HG03457 (cell line): Measurements from ENCODE around the gene TBC1D8.

ENCODE experiments used
- ATAC-seq: cut with Tn5 transposase; IDR thresholded peaks from one replicate; pipeline ENCODE4 v1.9.1; 2021; ENCODE audit warnings: moderate number of reproducible peaks; ENCODE audit not compliant: unreplicated experiment

Gene TBC1D8

DNA sequence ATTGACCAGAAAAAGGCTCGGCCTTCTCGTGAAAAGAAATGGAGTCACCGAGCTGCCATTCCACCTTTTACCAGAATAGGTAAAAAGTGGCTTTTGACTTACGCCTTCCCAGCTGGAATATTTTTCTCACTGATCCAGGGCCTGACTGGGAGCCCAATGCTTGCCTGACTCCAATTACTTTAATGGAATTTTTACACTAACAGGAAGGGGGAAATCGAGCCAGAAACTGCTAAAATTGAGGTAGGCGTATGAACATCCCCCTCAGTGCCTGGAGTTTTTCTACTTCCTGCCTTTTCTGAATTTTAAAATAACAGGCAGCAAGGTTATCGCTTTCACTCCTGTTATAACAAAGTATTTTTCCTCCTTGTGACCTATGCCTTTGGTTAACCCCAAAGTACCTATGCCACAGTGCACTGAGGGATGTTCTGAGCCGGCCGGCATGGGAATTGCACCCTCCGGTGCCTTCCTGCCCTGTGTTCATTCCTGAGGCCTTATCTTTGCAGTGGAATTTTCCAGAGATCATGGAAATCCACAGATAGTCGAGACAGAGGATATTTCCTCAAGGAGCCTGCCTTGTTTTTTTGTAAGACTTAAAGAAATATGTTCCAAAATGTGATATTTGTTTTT, 167.4 kb downstream of the TBC1D8 start:
- no peak for ATAC-seq

DNA sequence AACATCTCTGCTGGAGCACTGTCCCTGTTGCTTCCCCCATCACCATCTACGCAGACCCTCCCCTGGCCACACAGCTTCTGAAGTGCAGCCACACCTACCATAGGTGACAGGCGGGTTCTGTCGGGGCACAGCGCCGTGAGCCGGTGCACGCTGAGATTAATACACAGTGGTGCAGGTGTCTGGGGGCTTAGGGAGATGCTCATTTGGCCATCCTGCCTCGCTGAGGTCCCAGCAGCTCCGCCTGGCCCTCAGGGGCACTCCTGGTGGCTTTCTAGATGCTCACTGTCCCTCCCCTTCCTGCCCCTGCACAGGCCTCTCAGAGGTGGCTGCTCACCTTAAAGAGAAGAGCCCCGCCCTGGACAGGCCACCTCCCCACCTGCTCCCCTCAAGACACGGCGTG, 168.0 kb downstream of the TBC1D8 start:
- ATAC-seq = no peak

DNA sequence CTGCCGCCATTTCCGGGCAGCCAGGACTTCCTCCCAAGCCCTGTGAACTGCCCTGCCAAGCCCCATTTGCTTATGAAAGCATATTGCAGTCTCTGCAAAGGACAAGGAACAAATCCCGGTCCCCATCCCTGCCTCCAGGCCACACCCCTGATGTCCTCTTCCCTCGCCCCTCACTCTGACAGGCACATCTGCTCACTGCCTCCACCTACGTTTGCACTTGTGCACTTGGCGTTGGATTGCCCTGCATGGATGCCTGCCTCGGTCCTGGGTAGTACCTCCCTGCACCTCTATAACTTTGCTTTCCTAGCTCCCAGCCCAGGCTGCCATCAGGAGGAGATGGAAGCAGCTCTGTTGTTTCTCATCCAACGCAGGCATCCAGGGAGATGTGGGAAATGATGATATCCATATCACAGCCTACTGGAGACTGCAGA, 168.7 kb downstream of the TBC1D8 start:
- ATAC-seq = no peak

DNA sequence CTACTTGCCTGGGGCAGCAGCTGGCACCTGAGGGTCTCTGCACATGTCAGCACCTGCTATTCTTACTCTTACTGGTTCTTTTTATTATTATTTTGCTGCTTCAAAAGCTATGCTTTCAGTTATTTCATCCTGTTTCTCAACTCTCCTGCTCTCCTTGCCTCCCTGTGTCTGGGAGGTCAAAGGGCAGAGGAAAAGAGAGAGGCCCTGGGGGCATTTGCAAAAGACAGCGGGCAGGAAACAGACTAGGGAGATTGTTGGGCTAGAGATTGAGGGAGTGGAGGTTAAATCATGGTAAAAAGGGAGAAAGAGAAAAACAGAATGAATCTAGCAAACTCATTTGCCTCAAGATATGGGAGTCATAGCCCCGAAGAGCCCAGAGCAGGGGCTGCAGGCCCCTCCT, 170.2 kb downstream of the TBC1D8 start:
- no peak for ATAC-seq

DNA sequence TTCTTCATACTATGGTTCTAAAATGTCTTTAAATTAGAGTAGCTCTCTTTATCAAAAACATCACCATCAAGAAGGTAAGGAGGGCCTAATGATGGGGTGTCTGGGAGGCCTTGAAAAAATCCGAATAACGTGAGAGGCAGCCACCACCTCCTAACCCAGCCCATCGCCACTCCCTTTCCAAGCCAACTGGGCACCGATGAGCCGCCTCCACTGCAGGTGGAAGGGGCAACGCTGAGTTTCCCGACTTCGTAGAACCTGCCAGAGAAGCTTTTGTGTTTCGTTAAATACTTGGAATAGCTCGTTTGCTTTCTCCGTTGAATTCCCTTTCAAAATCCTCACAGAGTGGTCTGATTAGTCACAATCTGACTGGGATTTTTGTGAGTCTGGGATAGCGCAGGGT, 171.1 kb downstream of the TBC1D8 start:
- no peak for ATAC-seq

DNA sequence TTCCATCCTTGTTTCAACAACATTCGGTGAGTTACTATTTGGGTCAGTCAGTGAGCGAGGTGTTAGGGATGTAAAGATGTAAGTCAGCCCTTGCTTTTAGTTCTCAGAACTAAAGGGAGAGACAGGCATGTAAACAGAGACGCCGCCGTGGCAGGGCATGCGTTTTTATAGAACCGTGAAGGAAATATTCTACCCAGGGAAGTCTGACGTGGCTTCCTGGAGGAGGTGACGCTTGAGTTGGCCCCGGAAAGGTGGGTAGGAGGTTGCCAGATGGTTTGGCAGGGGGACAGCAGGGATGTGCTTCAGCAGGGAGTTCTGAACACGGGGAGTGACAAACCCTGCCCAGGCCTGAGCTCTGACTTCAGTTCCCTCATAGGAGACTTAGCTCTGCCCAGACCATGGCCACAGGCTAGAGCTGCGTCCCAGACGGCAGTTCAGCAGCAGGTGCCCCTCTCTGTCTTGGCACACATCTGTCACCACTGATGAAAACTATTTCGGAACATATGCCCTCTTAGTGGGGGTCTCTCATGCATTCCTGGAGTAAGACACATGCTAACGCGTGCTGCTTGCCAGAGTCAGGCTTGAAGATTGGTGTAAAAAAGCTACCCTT, 172.5 kb downstream of the TBC1D8 start:
- no peak for ATAC-seq

DNA sequence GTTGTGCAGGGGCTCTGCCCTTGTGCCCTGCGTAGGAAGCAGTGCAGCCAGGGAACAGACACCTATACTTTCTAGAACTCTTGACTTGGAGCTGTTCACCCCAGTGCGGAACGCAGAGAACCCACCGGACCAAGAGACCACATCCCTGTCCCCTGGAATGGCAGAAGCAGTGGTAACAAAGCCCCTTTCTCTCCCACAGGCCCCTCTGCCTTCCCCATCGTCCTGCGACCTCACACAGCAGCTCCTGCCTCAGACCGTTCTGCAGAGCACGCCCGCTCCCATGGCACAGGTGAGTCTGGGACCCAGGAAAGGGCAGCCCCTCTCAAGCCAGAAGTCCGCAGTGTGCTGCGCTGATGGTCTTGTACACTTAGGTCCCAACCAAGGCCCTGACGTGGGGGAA, 173.7 kb downstream of the TBC1D8 start:
- no peak for ATAC-seq

DNA sequence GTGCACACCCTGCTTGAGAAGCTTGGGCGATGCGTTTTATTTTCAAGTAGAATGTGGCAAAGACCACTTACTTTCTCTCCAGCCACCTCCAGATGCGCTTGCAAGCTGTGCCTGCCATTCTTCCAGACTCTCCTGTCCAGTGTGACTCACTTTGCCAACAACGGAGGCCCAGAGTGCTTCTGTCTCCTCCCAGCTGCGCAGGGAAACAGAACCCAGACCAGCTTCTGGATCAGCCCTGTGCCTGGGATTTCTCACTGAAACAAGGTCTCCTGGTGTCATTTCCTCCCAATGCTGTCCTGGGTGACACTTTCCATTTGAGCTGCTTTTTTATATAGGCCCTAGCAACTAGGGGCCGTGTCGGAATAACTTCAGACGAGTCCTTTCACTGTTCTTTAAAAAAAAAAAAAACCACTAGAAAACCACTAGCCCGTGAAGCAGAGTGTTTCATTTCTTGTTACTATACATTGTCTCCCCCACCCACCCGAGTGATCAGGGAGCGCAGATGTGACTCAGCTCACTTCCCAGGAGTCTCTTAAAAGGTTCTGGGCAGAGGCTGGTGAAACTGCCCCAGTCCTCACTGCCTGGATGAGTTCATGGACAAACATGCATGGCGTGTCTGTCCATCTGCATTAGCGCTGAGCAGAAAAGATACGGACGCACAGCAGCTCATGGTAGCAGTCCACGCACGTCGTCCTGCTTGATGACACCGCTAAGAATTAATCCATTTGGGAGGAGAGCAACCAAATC, 174.4 kb downstream of the TBC1D8 start:
- ATAC-seq = no peak

DNA sequence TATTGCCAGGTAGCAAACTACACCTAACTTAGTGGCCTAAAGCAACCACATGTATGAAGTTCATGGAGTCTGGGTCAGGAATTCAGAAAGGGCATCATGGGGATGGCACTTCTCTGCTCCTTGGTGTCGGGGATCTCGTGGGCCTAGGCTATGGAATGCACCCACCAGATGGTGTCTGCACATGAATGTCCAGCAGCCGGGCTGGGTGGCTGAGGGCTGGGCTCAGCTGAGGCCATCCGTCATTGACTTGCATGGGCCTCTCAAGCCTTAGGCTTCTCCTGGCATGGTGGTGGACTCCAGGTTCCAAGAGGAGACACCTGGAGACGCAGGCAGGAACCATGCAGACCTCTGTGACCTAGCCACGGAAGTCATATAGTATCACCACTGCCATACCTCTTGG, 175.1 kb downstream of the TBC1D8 start:
- no peak for ATAC-seq

DNA sequence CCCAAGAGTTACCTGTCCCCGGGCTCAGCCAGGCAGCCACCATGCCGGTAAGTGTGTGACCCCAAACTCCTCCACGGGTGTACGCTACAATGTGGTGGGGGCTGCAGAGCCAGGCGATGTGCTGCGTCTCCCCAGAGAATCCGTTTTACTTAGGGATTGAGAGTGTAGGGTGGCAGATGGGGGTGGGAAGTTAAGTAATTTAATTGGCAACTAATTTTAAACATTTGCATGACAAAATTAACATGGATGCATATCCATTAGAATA, 175.7 kb downstream of the TBC1D8 start:
- ATAC-seq = no peak

DNA sequence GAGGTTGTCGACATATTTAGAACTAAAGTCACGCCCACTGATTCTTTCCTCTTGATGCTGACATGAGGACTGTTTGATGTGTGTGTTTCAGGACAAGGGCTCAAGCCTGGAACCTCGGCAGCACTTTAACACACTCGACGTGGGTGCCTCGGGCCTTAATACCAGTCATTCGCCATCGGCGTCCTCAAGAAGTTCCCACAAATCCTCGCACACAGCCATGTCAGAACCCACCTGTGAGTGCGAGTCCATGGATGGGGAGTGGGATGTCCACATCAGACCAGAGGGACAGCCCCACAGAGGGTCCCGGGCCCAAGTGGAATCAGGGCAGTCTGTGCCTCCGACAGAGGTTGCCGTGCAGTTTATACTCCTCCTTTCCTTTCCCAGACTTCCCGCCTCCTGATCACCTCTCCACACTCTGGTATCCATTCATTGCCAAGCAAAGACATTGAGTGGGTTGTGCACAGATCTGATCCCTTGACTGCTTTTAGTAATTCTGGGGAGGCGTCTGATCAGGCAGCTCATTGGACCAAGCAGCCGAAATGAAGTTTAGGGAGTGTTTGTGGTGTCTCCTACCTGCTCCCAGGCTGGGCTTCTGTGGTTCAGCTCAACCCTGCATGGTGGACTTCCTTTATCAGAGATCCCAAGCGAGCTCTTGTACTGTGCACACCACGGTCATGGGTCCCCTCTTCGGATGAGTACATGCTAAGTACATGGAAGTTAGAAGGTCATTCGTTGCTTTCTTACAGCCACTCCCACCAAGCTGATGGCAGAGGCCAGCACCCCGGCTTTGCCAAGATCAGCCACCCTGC, 176.3 kb downstream of the TBC1D8 start:
- no peak for ATAC-seq

DNA sequence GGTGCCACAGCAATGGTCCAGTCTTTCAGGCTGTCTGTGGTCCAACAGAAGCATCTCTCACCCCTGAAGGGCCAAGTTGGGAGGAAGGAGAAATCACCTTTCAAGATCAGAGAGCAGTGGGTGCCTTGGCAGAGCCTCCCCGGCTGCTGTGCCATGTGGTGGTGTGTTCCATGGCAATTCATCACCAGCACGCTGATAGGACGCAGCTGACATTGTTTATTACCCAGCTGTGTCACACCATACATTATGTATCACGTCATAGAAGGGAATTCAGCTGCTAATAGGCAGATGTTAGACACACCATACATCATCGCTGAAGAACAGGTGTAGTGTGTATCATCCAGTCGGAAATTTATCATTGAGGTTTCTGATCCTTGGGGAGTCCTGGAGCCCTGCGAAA, 178.7 kb downstream of the TBC1D8 start:
- no peak for ATAC-seq

DNA sequence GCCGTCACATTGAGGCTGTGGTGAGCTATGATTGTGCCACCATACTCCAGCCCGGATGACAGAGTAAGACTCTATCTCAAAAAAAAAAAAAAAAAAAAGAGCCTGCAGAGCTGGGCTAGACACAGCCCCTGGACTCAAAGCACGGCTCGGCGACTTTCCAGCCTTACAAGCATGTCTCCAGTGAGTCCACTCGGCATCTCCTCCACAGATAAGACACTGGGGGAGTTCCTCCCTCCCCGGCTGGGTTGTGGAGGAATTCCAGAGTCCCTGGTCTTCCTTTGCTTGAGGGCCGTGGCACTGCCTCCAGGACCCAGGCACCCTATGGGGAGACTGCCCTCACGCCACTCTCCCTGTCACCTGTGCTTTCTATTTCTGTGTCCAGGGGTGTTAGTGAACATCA, 180.0 kb downstream of the TBC1D8 start:
- ATAC-seq = no peak

DNA sequence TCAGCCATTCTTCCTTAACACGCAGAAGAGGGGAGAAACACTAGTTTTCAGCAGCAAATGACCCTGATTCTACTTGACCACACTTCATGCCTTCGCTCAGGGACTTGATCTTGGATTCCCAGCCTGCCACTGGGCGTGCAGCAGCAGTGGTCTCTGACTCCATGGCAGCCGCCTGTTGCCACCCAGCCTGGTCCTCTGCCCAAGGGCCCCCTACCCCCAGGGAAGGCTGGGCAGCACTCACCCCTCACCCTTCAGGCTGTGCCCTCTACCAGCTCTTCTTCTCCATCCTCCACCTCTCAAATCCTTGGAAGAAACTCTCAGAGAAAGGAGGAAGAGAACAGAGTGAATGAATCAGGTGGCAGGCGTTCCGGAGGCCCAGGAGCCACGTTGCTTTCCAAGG, 181.2 kb downstream of the TBC1D8 start:
- ATAC-seq = no peak

DNA sequence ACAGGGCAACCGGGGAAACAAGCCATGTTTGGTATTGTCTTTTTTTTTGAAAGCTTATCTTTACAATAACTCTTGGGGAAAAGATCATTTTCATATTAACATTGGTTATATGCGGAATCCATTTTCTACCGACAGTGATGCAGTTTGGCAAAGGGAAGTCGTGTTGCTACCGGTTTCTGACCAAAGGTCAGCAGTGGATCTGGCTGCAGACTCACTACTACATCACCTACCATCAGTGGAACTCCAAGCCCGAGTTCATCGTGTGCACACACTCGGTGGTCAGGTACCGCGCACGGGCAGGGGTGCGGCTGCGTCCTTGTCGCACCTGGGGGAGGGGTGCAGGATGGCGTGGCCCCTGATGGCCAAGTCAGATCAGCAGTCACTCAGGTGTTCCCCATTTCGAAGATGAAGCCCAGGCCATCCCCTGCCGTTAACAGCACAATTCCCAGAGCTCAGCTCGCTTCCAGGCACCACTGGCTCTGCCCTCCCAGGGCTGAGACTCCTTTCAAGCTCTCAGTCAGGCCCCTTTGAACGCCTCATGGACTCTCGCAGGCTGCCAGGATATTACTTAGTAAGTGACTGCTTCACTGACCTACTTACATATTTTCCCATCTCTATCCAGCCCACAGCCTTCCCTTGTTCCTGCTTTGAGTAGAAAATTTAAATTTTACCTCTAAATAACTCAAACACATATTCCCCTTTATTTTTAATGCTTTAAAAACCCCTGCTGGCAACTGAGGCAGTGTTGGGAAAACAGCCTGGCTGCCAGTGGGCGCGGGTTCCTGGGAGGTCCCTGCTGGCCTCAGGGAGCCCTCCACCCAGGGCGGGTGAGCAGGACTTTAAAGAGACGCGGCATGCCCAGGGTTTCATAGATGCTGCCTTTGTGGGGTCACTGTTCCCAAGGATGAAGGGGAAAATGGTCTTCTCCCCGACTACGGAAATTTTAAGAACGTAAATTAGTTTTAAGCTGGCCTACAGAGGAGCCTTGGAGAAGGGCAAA, 182.7 kb downstream of the TBC1D8 start:
- ATAC-seq = no peak

DNA sequence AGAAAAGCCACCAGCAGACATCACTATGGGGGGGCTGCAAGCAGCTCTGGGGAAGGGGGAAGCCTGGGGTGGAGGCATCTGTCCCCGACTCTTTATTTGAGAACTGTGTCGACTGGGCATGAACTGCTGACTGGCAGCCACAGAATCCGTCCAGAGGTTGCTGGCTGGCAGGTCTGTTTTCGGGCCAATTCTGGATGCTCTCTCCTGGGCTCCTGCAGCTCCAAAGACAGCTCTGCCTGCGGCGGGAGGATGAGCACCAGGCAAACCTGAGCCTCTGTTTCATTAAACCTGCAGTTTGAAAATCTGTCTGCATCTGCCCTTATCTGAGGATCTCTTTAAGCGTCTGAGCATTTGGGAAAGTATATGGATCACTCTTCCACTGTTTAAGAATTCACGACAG, 183.5 kb downstream of the TBC1D8 start:
- no peak for ATAC-seq

DNA sequence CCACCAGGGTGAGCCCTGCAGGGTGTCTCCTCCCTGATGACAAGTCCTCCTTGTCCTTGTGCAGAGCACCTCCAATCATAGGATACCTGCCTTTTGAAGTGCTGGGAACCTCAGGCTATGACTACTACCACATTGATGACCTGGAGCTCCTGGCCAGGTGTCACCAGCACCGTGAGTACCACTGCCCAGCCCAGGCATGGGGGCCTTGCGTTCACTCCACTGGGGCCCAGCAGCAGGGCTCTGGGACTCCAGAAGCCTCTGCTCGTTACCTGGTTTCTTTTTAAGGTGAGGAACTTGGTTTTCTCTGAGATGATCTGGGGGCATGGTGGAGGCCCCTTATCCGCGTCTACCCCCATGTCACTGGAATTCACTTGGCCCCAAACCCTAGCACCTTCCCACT, 185.6 kb downstream of the TBC1D8 start:
- ATAC-seq = no peak

DNA sequence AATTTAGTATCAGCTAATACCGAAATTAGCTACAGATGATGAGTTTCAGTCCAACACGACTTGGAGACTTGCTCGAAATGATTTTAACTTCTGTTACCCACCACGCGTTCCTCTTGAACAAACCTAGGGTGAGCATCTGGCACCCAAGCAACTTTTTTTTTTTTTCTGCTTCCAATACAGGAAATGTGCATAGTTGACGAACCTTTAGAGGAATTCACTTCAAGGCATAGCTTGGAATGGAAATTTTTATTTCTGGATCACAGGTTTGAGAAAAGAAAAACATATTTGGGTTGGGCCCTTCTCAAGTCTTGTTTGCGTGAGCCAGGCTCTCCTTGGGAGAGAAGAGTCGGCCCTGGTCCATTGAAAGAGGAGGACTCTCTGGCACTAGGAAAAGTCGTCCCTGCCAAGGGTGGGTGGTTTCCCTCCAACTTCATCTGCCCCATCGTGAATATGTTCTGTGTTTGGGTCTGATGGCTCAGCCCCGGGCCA, 186.5 kb downstream of the TBC1D8 start:
- no peak for ATAC-seq

DNA sequence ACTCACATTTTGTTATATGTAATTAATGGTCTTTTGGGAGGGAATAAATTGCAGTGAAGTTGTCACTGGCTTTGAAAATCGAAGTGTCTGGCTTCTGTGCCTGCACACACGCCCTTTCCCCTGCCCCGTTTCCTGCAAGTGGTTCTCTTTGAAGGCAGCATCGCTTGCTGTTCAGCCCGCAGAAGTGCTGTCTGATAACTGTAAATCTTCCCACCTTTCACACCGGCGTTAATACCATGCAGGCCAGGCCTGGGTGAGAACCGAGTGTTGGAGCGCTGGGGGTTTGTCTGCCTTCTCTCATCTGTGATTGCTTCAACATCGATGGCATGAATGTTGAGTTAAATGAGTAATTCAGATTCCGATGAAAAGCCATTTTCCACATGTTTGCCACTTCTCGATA, 187.0 kb downstream of the TBC1D8 start:
- ATAC-seq = no peak

DNA sequence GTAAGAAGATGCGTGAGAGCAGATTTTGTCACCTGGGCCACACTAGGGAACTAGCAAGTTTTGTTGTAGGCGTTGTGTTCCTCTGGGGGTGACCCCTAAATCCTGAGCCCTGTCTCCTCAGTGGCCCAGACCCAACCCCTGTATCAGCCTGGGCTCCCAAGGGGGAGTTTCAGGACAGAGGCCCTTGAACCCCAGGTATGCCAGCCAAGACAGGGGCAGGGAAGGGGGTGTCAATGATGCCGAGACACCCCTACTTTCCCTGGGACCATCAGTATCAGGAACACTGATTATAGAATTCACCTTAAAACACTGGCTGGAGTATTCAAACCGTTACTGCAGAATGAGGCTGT, 188.2 kb downstream of the TBC1D8 start:
- no peak for ATAC-seq
